ENCODE measurements around the gene ERG.

- TF ChIP-seq CTCF (conservative IDR thresholded peaks at IDR 0.05; ENCODE audit: low read depth, low read length): no peak
- TF ChIP-seq EZH2 (IDR thresholded peaks at IDR 0.05; ENCODE audit: low read length, unreplicated experiment): no peak
- no peak for TF ChIP-seq EZH2phosphoT487 (IDR thresholded peaks at IDR 0.05; ENCODE audit: borderline replicate concordance, low read length)
These were observed 141.2 kb downstream of the ERG start for GRCh38 chr21:38356883-38357625.
